Subcutaneous adipose tissue (tissue), 4 donors: Measurements from ENCODE around the gene DLEC1. TPM values are rescaled to one million over a fixed set of nuclear protein-coding genes. Genes with fewer than 3 reads are reported as not detected.

Experiments used
- total RNA-seq, 4 donors: library from RNA; depleted of rRNA; stranded (reverse); fragments of >200 nt; gene quantifications; one replicate each; pipeline ENCODE4 v1.1.0, GENCODE V29; 2016
- TF ChIP-seq, protein P1 (sequence below): fragments of 450-650 bp; IDR thresholded peaks from one replicate; pipeline ENCODE4 v1.5.1; 2016; ENCODE audit warnings: low read depth, mild to moderate bottlenecking, control low read depth, antibody characterized with exemption, moderate library complexity

The DLEC1 gene
- total RNA-seq, 4 donors from 2014 or later = 0.85 to 1.3 (median 1.2) TPM

DNA sequence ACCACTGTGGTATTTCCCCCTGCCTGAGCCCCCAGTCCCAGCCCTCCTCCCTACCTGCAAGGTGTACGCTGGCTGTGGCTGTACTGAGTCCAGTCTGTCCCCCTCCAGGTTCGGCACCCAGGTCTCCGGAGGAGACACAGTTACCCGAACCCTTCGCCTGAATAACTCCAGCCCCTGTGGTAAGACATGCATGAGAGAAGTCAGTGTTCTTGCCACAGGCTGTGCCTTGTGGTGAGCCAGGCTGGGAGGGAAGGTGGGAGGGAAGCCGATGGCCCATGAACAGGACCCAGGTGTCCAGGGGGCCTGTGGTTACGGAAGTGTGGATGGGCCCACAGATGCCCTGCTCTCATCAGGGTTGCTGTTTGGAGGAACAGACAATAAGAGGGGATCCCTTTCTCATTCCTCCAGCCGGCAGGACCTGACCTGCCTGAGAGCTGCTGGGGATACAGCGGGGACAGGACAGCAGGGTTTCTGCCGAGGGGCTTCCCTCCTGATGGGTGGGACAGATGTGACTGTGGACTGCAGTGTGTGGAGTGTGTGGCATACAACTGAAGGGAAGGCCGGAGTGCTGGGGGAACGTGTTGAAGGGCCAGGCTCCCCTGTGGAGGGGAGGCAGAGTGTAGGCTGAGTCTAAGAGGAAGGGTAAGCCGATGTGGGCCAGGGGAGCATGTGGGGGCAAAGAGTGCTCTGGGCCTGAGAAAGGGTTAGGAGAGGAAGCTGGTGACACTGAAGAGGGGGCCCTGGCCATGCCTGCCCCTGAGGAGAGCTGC lies 76.1 kb downstream of the DLEC1 start:
- TF ChIP-seq, protein P1, sequence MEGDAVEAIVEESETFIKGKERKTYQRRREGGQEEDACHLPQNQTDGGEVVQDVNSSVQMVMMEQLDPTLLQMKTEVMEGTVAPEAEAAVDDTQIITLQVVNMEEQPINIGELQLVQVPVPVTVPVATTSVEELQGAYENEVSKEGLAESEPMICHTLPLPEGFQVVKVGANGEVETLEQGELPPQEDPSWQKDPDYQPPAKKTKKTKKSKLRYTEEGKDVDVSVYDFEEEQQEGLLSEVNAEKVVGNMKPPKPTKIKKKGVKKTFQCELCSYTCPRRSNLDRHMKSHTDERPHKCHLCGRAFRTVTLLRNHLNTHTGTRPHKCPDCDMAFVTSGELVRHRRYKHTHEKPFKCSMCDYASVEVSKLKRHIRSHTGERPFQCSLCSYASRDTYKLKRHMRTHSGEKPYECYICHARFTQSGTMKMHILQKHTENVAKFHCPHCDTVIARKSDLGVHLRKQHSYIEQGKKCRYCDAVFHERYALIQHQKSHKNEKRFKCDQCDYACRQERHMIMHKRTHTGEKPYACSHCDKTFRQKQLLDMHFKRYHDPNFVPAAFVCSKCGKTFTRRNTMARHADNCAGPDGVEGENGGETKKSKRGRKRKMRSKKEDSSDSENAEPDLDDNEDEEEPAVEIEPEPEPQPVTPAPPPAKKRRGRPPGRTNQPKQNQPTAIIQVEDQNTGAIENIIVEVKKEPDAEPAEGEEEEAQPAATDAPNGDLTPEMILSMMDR = no peak

DNA sequence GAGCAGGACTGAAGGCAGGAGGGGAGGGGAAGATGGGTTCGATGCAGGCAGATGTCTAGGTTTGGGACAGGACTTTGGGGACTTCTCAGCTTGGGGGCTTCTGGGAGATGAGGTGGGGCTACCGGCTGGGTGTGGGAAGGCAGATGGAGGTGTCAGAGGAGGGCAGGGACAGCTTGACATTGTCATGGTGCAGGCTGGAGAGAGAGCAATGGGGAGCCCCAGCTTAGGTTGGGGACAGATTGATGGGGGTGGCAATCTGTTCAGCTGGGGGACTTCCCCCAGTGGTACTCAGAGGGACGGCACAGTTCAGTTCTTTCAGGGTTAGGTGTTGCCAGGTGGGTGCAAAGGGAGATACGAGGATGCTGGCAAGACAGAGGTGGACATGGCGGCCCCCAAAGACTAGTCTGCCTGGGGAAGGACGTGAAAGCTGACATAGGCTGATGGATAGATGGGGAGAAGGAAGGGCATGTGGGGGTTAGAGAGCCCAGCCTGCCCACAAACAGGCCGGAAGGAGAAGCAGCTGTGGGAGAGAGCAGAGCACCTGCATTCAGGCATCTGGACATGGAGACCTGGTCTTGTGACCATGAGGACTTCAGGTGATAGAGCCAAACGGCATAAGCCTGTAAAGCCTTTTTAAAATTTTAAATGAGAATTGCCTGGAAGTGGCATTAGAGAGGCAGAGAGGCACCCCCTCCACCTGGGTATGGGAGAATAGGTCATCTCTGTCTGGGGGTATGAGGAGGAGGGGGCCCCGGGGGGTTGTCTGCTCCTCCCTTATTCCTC lies 76.8 kb downstream of the DLEC1 start:
- TF ChIP-seq, protein P1 = no peak

DNA sequence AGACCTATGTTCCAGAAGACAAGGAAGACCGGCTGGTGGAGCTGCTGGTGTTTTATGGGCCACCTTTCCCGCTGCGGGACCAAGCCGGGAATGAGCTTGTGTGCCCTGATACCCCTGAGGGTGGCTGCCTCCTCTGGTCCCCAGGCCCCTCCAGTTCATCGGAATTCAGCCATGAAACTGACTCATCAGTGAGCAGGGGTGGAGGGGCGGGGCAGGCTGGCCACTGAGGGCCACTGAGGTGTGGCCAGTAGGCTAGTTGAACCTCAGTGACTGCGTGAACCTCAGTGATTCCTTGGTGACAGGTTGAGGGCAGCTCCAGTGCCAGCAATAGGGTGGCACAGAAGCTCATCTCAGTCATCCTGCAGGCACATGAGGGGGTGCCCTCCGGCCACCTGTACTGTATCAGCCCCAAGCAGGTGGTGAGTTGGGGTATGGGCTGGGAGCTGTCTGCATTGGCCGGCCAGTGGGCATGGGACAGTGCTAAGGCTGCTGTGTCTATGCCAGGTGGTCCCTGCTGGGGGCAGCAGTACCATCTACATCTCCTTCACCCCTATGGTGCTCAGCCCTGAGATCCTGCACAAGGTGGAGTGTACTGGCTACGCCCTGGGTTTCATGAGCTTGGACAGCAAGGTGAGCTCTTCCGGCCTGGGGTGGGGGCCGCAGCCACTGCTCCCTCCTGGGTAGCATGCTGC lies 77.6 kb downstream of the DLEC1 start:
- TF ChIP-seq, protein P1 = no peak

DNA sequence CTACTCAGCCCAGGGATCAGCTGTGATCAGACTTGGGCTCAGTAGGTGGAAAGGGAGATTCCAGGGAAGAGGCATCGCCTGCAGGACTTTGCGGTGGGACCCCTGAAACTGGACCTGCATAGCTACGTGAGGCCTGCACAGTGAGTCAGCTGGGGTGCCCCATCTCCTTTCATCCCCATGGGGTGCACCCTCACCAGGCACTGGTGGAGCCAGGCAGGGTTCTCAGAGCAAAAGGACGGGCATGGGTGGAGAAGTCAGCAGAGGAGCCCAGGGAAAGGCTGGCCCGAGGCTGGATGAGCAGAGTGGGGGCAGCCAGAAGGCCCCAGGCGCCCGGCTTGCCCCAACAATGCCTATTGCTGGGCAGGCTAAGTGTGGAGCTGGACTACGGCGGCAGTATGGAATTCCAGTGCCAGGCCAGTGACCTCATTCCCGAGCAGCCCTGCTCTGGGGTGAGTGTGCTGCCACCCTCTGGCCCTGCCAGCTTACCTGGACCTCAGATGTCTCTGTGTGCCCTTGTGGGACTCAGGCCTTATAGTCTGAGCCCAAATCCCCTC lies 78.2 kb downstream of the DLEC1 start:
- TF ChIP-seq, protein P1 = no peak

DNA sequence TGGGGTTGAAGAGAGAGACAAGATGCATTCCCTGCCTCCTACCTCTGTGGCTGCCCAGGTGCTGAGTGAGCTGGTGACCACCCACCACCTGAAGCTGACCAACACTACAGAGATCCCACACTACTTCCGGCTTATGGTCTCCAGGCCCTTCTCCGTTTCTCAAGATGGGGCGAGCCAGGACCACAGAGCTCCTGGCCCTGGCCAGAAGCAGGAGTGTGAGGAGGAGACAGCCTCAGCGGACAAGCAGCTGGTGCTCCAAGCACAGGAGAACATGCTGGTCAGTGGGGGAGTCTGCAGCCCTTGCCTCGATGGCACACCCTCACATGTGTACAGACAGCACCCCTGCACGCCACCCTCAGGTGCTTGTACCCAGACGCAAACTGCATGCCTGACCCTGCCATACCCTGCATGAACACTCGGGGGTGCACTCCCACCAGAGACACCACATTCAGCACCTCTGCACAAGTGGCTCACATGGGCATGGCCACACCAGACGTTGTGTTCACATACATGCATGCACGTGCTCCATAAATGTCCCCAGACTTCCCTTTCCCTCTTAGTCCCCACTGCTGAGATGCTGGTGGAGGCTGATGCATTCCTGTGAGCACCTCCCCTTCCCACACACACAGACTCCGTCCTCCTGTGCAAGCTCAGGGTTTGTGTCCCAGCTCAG lies 78.9 kb downstream of the DLEC1 start:
- TF ChIP-seq, protein P1 = no peak

DNA sequence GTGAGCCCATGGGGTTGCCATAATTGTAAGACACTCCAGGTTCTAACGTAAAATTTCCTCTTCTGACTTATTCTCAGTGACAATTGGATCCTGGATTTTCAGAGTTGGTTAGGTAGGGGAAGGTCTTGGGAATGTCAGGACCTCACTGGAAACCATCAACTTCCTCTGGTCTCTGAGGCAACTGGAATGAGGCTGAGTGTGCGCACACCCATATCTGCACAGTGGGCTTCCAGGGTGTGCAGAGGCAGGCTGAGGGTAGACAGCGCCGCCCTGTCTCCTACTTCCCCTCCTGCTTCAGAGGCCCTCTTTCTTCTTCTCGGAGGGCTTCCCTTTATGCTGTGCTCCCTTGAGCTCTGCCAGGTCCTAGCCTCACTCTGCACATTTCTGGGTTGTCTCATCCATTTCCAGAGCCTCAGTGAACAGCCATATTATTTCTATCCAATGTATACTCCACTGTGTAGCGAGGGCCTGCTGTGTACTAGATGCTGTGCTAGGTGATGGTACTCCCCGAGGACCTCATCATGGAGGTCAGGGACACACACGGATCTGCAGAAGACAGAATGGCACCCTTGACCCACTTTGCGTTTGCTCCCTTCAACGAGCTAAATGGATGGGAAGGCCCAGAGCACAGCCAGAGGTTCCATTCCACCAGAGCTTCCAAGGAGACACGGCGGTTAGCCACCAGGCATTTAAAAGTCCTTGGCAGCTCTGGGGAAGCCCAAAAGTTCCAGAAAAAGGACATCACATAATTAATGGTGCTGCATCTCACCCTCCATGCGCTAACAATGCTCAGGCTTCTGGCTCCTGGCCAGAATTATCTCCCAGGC lies 79.6 kb downstream of the DLEC1 start:
- TF ChIP-seq, protein P1 = no peak
